Uterus (tissue), 4 donors: Measurements from ENCODE around the gene NTNG1. TPM values are rescaled to one million over a fixed set of nuclear protein-coding genes. Genes with fewer than 3 reads are reported as not detected.

Source experiments
- DNase-seq, 2 donors: peaks; one replicate each; pipeline ENCODE4 v3.0.0-alpha.2; 2019 to 2020
- H3K27ac ChIP-seq, 2 donors: fragments of 200-600 bp; sonication (generic); 1 replicate in 1 of 2; 2 replicates in 1 of 2; pipeline ENCODE4 v1.5.1; 2016 to 2018
- H3K27me3 ChIP-seq, 2 donors: fragments of 200-600 bp; sonication (generic); one replicate each; pipeline ENCODE4 v1.5.1; 2018 to 2019; ENCODE audit warnings: control low read depth in 1 of 2
- H3K36me3 ChIP-seq, 2 donors: fragments of 200-600 bp; sonication (generic); one replicate each; pipeline ENCODE4 v1.5.1; 2019; ENCODE audit warnings: control low read depth in 1 of 2
- H3K4me1 ChIP-seq, 2 donors: fragments of 200-600 bp; sonication (generic); one replicate each; pipeline ENCODE4 v1.5.1; 2018 to 2019; ENCODE audit warnings: control low read depth in 1 of 2
- H3K4me3 ChIP-seq, 2 donors: fragments of 200-600 bp; sonication (generic); 1 replicate in 1 of 2; 2 replicates in 1 of 2; pipeline ENCODE4 v1.5.1; 2018 to 2019; ENCODE audit warnings: mild to moderate bottlenecking in 1 of 2
- H3K9me3 ChIP-seq, 2 donors: fragments of 200-600 bp; sonication (generic); one replicate each; pipeline ENCODE4 v1.5.1; 2019; ENCODE audit warnings: control low read depth in 1 of 2
- POLR2A ChIP-seq, 2 donors: fragments of 450-650 bp; IDR thresholded peaks; one replicate each; pipeline ENCODE4 v1.6.1; 2016; ENCODE audit warnings: antibody characterized with exemption in 2 of 2, mild to moderate bottlenecking in 1 of 2, moderate library complexity in 1 of 2
- intact Hi-C: fragments of 100-400 bp; cut with DNase I; formaldehyde crosslinking; loops from one replicate; pipeline ENCODE4 v1.15.1; 2023; ENCODE audit warnings: low total_unique reads
- total RNA-seq, 4 donors: library from RNA; depleted of rRNA in 3 of 4; stranded (reverse); fragments of >200 nt in 3 of 4; gene quantifications; one replicate each; pipeline versions ENCODE4 v1.1.0 to v1.2.4, GENCODE V29; 2014 to 2023
- TF ChIP-seq, protein P1 (sequence below), 4 experiments: fragments of 200-600 bp in 2 of 4; fragments of 450-650 bp in 2 of 4; sonication (generic) in 2 of 4; IDR thresholded peaks; one replicate each; pipeline ENCODE4 v1.5.1; 2016 to 2019; ENCODE audit warnings: antibody characterized with exemption in 4 of 4, mild to moderate bottlenecking in 2 of 4, moderate library complexity in 1 of 4
- donor health status: DM: yes; HTN: yes; CAD: no.

NTNG1 gene
- total RNA-seq, 4 donors from 2014 or later, result 1.2 to 11.9 TPM; not detected in 2

DNA sequence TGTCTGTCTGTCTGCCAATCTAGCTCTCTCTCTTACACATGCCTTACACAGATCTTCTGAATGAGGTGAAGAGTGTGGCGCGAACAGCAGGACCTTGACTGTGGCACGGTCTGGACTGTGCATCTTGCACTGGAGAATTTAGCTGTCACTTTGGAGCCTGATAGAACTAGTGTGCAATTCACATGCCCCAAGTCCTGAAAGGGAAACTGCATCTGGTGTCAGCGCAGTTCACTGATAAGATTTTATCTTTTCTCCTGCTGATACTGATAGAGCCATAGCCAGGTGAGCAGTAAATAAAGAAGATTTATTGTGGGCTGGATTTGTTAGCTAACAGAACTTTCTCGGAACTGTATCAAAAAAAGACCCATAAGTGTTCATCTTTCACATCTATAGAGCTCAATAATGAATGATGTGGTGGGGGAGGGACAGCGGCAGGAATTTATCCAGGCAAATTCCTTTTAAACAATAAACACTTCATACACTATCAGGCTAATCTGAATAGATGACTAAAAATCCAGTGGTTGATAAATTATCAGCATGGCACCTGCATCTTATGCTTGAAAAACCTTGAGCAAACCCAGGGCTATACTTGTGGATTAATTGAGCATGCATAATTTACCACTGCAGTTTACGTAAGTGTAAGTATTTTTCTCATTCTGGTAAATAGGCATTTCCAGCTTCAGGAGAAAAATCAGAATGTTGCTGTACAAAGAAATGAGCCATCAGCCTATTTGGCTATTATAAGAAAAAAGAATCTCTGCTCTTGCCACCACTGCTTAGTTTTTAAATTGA, 104.1 kb downstream of the NTNG1 start:
- H3K4me3 ChIP-seq, result no peak overlapping the region

GRCh38 chr1:107246775-107247345, 106.0 kb downstream of the NTNG1 start:
- Histone ChIP-seq H3K27me3 (no peaks in the 10 kb centered on the region), H3K27ac (no peak overlapping the region), H3K9me3 (no peaks in the 10 kb centered on the region), H3K4me3 (no peak overlapping the region), H3K4me1 (no peaks in the 10 kb centered on the region), H3K36me3 (no peaks in the 10 kb centered on the region)
- DNase-seq, result no peak
- TF ChIP-seq, protein P1, sequence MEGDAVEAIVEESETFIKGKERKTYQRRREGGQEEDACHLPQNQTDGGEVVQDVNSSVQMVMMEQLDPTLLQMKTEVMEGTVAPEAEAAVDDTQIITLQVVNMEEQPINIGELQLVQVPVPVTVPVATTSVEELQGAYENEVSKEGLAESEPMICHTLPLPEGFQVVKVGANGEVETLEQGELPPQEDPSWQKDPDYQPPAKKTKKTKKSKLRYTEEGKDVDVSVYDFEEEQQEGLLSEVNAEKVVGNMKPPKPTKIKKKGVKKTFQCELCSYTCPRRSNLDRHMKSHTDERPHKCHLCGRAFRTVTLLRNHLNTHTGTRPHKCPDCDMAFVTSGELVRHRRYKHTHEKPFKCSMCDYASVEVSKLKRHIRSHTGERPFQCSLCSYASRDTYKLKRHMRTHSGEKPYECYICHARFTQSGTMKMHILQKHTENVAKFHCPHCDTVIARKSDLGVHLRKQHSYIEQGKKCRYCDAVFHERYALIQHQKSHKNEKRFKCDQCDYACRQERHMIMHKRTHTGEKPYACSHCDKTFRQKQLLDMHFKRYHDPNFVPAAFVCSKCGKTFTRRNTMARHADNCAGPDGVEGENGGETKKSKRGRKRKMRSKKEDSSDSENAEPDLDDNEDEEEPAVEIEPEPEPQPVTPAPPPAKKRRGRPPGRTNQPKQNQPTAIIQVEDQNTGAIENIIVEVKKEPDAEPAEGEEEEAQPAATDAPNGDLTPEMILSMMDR (IDR thresholded peaks at IDR 0.05), result no peak
- no peak for TF ChIP-seq POLR2A (IDR thresholded peaks at IDR 0.05)
- intact Hi-C loops, result no loop called here

More for the DNA sequence above, 104.1 kb downstream of the NTNG1 start:
- Histone ChIP-seq H3K4me1 (no peaks in the 10 kb centered on the region), H3K36me3 (no peaks in the 10 kb centered on the region), H3K27me3 (no peaks in the 10 kb centered on the region), H3K27ac (no peak overlapping the region), H3K9me3 (no peaks in the 10 kb centered on the region)
- intact Hi-C loops, result no loop called here
- TF ChIP-seq, protein P1 (IDR thresholded peaks at IDR 0.05), result no peak
- TF ChIP-seq POLR2A (IDR thresholded peaks at IDR 0.05), result no peak
- no peak for DNase-seq

DNA sequence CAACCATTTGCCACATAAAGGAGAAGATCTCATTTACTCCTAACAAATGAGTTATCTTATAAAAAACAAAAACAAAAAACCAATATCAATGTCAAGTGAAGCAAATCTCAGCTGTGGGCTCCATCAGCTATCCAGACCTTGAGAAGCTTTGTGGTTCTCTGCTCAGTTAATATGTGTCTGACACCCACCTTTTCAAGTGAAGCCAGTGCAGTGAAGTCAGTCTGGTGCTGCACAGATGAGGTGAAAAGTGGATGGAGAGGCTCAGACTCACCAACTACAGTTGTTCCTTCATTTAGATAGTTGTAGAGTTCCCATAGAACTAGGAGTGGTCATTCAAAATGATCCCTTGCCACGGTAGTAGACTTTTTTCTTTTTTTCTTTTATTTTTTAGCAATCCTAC, 106.8 kb downstream of the NTNG1 start:
- no peak for TF ChIP-seq POLR2A (IDR thresholded peaks at IDR 0.05)
- TF ChIP-seq, protein P1 (IDR thresholded peaks at IDR 0.05), result no peak
- DNase-seq, result no peak
- intact Hi-C loops, result no loop called here
- H3K4me1 ChIP-seq, result no peaks in the 10 kb centered on the region
- H3K4me3 ChIP-seq, result no peak overlapping the region
- no peaks in the 10 kb centered on the region for H3K27me3 ChIP-seq
- no peaks in the 10 kb centered on the region for H3K36me3 ChIP-seq
- H3K27ac ChIP-seq, result no peak overlapping the region
- no peaks in the 10 kb centered on the region for H3K9me3 ChIP-seq

GRCh38 chr1:107250169-107250568, 109.3 kb downstream of the NTNG1 start:
- no peak for DNase-seq
- Histone ChIP-seq H3K27me3 (no peaks in the 10 kb centered on the region), H3K4me1 (no peaks in the 10 kb centered on the region), H3K9me3 (no peaks in the 10 kb centered on the region), H3K4me3 (no peak overlapping the region), H3K27ac (no peak overlapping the region), H3K36me3 (no peaks in the 10 kb centered on the region)
- TF ChIP-seq POLR2A (IDR thresholded peaks at IDR 0.05), result no peak
- TF ChIP-seq, protein P1 (IDR thresholded peaks at IDR 0.05), result no peak
- intact Hi-C loops, result no loop called here

DNA sequence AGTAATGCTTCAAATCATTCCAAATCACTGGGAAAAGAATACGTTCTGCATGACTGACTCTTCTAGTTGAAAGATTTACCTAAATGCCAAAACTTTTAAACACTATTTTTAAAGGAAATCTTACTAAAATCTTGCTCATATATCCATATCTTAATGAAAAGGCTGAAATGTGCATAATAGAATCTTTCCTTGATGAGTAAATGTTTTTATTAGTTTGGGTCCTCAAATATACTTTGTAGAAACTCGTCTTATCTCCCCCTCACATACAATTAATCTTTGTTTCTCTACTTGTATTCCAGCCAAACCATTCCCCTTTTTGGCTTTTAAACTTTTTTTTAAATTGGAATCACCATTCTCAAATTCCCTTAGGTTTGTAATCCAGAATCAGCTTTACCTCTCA, 110.2 kb downstream of the NTNG1 start:
- DNase-seq, result no peak
- H3K9me3 ChIP-seq, result no peaks in the 10 kb centered on the region
- H3K27ac ChIP-seq, result no peak overlapping the region
- no peaks in the 10 kb centered on the region for H3K4me1 ChIP-seq
- H3K36me3 ChIP-seq, result no peaks in the 10 kb centered on the region
- intact Hi-C loops, result no loop called here
- no peaks in the 10 kb centered on the region for H3K27me3 ChIP-seq
- no peak overlapping the region for H3K4me3 ChIP-seq
- no peak for TF ChIP-seq POLR2A (IDR thresholded peaks at IDR 0.05)
- TF ChIP-seq, protein P1 (IDR thresholded peaks at IDR 0.05), result no peak
